ENCODE results near the gene LAMC3.

DNA sequence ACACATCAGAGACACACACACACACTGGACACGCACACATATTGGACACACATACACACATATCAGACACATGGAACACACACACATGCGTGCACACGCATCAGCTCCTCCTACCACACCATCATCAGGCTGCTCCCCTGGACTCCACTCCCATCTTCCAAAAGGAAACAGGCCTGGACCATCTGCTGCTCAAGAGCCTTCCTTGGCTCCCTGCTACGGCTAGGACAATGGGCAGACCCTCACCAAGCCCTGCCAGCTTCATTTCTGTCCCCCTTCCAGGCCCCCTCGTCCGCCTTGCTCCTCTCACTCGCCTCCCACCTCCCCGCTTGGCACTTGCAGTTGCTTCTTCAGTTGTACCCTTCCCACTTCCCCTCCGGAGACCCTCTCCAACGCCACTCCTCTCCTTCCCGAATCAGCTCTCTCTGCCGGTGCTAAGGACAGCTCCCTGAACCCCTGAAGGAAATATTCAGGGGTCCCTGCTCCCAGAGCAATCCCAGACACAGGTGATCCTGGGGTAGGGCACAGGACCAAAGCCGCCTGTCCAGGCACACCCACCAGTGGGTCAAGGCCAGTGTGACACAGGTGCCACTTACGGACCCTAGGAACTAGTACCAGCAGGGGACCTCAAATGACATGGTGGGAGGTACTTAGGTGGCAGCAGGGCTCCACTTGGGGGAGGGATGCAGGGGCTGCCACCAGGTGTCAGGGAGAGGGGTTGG is 12.1 kb upstream of the LAMC3 start:
- TF ChIP-seq POLR2A (IDR thresholded peaks at IDR 0.05; ENCODE audit: low read depth, low read length) (no peak), POLR2AphosphoS5 (IDR thresholded peaks at IDR 0.05; ENCODE audit: low read depth, low read length) (no peak)
